Measurements from ENCODE around the gene LMNA.

GRCh38 chr1:156120318-156120717 is 5.8 kb downstream of the LMNA start:
- no peak for TF ChIP-seq EZH2 (IDR thresholded peaks at IDR 0.05; ENCODE audit: insufficient read depth, poor library complexity, severe bottlenecking)
- TF ChIP-seq EZH2phosphoT487 (IDR thresholded peaks at IDR 0.05; ENCODE audit: insufficient read depth, low read depth) = no peak

Data from GM23248 (cell line).